KMS-11 (cell line): ENCODE results near the gene HOXC9.

Experiments used
- H2AFZ ChIP-seq: fragments of 200-600 bp; sonication (generic); 2 replicates; pipeline ENCODE4 v1.6.1; 2016; ENCODE audit warnings: antibody characterized with exemption, mixed run types, low read depth
- H3K27ac ChIP-seq: fragments of 200-600 bp; sonication (generic); 2 replicates; pipeline ENCODE4 v1.6.1; 2016; ENCODE audit warnings: mild to moderate bottlenecking, mixed run types
- H3K27me3 ChIP-seq: fragments of 200-600 bp; sonication (generic); 2 replicates; pipeline ENCODE4 v1.6.1; 2017; ENCODE audit warnings: mild to moderate bottlenecking, low read depth, mixed run types, moderate library complexity; ENCODE audit not compliant: insufficient read depth
- H3K36me3 ChIP-seq: fragments of 200-600 bp; sonication (generic); 2 replicates; pipeline ENCODE4 v1.6.1; 2017; ENCODE audit warnings: mild to moderate bottlenecking, mixed run types; ENCODE audit not compliant: insufficient read depth
- H3K4me1 ChIP-seq: fragments of 200-600 bp; sonication (generic); 2 replicates; pipeline ENCODE4 v1.6.1; 2016; ENCODE audit warnings: mild to moderate bottlenecking, low read depth, mixed run types; ENCODE audit not compliant: poor library complexity, severe bottlenecking
- H3K4me2 ChIP-seq: fragments of 200-600 bp; sonication (generic); 2 replicates; pipeline ENCODE4 v1.7.0; 2016; ENCODE audit warnings: mild to moderate bottlenecking, mixed run types
- H3K4me3 ChIP-seq: fragments of 200-600 bp; sonication (generic); IDR thresholded peaks from 2 replicates; pipeline ENCODE4 v1.6.1; 2017; ENCODE audit warnings: low read depth, low read length, mixed read lengths; ENCODE audit not compliant: insufficient read depth
- H3K79me2 ChIP-seq: fragments of 200-600 bp; sonication (generic); 2 replicates; pipeline ENCODE4 v1.6.1; 2016; ENCODE audit warnings: low read depth, mixed run types; ENCODE audit not compliant: insufficient read depth
- H3K9ac ChIP-seq: fragments of 200-600 bp; sonication (generic); 2 replicates; pipeline ENCODE4 v1.6.1; 2016; ENCODE audit warnings: mild to moderate bottlenecking, mixed run types
- H4K20me1 ChIP-seq: fragments of 200-600 bp; sonication (generic); 2 replicates; pipeline ENCODE4 v1.6.1; 2016; ENCODE audit warnings: mild to moderate bottlenecking, mixed run types; ENCODE audit not compliant: insufficient read depth
- TF ChIP-seq, protein P1 (sequence below): fragments of 200-600 bp; sonication (generic); conservative IDR thresholded peaks from 2 replicates; pipeline ENCODE4 v1.6.1; 2017; ENCODE audit warnings: low read depth, mild to moderate bottlenecking, antibody characterized with exemption, low read length, moderate library complexity, mixed read lengths

Gene HOXC9

DNA sequence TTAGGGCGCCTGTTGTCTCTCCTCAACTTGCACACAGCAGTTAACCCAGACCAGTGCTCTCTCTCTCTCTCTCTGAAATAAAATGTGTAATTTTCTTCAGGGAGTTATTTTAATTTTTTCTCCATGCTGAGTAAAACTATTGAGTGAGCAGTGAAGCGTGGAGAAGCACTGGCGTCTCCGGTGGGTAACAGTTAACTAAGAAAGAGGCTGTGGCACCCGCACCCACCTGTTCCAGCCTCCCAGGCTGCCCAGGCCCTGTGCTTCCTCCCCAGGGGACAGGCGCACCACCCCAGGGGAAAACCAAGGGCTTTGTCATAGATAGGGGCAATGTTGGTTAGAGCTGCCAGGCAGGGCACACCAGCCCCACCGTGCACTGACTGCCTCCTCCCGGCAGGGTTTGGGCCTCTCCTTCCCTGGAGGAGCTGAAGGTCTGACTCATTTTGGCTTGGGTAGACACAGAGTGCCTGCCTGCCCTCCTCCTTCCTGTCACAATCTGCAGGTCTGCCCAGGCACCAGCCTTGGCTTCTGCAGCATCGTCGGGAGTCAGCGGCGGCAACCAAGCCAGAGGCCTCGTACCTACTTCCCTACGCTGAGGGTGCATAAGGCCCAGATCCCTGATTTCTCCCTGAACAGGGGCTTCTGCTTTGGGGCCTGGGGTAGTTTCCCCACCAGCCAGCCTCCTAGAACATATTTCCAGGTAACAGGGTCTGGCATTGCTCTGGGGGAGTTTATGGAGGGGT lies 36.8 kb downstream of the HOXC9 start:
- TF ChIP-seq, protein P1, sequence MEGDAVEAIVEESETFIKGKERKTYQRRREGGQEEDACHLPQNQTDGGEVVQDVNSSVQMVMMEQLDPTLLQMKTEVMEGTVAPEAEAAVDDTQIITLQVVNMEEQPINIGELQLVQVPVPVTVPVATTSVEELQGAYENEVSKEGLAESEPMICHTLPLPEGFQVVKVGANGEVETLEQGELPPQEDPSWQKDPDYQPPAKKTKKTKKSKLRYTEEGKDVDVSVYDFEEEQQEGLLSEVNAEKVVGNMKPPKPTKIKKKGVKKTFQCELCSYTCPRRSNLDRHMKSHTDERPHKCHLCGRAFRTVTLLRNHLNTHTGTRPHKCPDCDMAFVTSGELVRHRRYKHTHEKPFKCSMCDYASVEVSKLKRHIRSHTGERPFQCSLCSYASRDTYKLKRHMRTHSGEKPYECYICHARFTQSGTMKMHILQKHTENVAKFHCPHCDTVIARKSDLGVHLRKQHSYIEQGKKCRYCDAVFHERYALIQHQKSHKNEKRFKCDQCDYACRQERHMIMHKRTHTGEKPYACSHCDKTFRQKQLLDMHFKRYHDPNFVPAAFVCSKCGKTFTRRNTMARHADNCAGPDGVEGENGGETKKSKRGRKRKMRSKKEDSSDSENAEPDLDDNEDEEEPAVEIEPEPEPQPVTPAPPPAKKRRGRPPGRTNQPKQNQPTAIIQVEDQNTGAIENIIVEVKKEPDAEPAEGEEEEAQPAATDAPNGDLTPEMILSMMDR, result no peak

DNA sequence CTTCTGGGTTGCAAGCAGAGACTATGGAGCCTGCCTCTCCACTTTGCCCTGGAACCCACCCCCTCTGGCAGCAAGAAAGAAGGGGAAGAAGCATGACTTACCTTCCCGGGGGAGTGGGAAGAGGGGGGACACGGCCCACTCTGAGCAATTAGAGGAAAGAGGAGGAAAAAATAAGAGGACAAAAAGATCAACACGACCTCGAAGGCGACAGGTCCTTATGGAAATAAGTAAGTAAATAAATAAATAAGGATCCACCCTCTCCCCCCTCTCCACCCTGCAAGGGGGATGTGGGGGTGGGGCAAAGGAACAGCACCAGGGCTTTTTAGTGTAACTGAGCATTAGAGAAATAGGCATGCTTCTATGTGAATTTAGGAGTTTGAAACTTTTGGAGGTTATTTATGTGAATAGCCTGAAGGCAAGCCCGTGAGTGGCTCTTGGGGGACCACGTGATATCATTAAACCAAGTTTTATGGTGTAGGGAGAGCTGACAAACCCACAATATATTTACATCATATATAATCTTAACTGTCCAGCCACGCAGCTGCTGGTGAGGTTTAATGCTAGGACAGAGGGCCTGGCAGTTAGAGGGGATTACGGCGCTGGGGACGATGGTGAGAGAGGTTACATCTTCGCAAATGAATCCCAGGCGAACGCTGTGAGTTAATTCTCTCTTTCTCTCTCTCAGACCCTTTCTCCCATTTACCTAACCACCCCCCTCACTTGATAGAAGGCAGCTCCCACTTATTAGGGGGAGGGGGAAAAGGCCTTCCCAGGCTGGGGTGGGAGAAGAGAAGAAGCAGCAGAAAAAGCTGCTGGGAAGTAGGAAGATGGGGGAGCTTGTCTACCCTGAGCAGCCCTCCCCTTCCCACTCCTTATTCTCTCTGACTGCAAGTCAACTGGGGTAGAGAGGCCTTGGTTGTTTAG lies 37.7 kb downstream of the HOXC9 start:
- H3K9ac ChIP-seq, result no peak overlapping the region
- H3K79me2 ChIP-seq, result no peaks in the 10 kb centered on the region
- H4K20me1 ChIP-seq, result no peaks in the 10 kb centered on the region

More for the DNA sequence above, 36.8 kb downstream of the HOXC9 start:
- H3K4me1 ChIP-seq, result no peaks in the 10 kb centered on the region
- no peaks in the 10 kb centered on the region for H3K36me3 ChIP-seq
- no peaks in the 10 kb centered on the region for H3K79me2 ChIP-seq
- H2AFZ ChIP-seq, result no peak overlapping the region
- H3K27me3 ChIP-seq, result peaks cover 99% of the 10 kb centered on the region
- H3K27ac ChIP-seq, result no peak overlapping the region
- no peak overlapping the region for H3K4me3 ChIP-seq
- no peak overlapping the region for H3K9ac ChIP-seq
- no peaks in the 10 kb centered on the region for H4K20me1 ChIP-seq
- no peak overlapping the region for H3K4me2 ChIP-seq

DNA sequence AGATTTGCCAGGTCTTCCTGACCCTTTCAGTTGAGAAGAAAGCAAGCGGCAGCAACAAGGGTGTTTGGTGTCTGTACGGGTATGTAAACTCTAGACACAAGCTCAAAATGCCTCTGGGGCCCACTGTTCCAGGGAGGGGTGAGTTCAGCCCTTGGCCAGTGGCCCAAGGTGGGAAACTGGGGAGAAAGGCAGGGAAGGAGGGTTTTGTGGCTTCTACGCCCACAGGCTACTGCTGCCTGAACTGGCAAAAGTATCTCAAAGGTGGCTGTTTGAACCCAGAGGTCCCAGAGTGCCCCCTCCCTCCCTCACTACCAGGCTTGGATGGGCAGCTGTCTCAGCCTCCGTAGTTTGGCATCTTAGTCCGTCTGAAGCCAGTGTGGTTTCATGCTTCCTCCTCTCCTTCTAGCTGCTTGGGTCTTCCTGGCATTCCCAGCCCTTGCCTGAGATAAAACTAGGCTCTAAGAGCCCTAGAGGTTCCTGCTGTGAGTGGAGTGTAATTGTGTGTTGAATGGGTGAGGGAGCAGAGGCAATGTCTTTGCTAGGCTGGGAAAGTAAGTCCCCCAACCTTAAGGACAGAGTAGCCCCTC lies 38.4 kb downstream of the HOXC9 start:
- no peak overlapping the region for H2AFZ ChIP-seq
- H3K4me2 ChIP-seq, result no peak overlapping the region
- no peaks in the 10 kb centered on the region for H3K36me3 ChIP-seq
- no peak overlapping the region for H3K27ac ChIP-seq
- H3K27me3 ChIP-seq, result peaks cover 98% of the 10 kb centered on the region
- no peak overlapping the region for H3K4me3 ChIP-seq
- no peaks in the 10 kb centered on the region for H3K4me1 ChIP-seq
- no peak overlapping the region for H3K9ac ChIP-seq
- H4K20me1 ChIP-seq, result no peaks in the 10 kb centered on the region
- no peaks in the 10 kb centered on the region for H3K79me2 ChIP-seq
- TF ChIP-seq, protein P1, result no peak

More for the DNA sequence above, 37.7 kb downstream of the HOXC9 start:
- H2AFZ ChIP-seq, result no peak overlapping the region
- H3K27ac ChIP-seq, result no peak overlapping the region
- peaks cover 99% of the 10 kb centered on the region for H3K27me3 ChIP-seq
- H3K4me2 ChIP-seq, result no peak overlapping the region
- no peaks in the 10 kb centered on the region for H3K4me1 ChIP-seq
- TF ChIP-seq, protein P1, result no peak
- H3K4me3 ChIP-seq, result no peak overlapping the region
- H3K36me3 ChIP-seq, result no peaks in the 10 kb centered on the region

DNA sequence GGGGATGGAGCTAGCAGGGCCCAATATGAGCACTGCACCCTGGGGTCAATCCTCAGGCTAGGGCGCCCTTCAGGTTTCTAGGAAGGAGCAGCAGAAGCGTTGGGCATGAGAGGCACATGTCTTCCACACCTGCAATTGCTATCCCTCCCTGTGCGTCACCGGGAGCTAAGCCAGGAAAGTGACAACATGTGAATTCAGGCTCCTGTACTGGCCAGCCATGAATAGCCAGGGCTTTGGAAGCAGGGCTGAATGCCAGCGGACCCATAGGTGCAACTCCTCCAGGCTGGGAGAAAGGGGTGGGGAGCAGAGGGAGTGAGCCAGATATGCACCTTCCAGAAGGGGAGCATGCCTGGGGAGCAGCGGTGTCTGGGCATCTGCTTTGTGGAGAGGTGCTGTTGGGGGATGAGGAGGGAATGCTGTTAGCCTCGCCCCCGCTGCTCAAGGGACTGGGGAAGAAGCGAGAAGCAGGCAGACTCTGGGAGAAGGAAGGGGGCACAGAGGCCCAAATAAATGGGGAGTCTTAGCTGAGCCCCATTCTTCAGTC lies 39.0 kb downstream of the HOXC9 start:
- Histone ChIP-seq H3K4me2 (no peak overlapping the region), H3K9ac (no peak overlapping the region), H3K27ac (no peak overlapping the region), H3K4me3 (no peak overlapping the region), H3K4me1 (no peaks in the 10 kb centered on the region), H2AFZ (no peak overlapping the region), H4K20me1 (no peaks in the 10 kb centered on the region), H3K79me2 (no peaks in the 10 kb centered on the region), H3K27me3 (peaks cover 99% of the 10 kb centered on the region), H3K36me3 (no peaks in the 10 kb centered on the region)
- TF ChIP-seq, protein P1, result no peak
